Rectal smooth muscle tissue (tissue), 1 donor: ENCODE results near the gene MACROD2.
"Not testable (repeated sequence)": the region's sequence is repeated elsewhere in the genome, so short reads cannot be mapped to it uniquely, and the experiment has no call there.

Source experiments
- H3K27ac ChIP-seq: one replicate; pipeline ENCODE4 v1.7.0; 2013; ENCODE audit warnings: low read depth, low read length, inconsistent platforms
- H3K27me3 ChIP-seq: one replicate; pipeline ENCODE4 v1.7.0; 2013; ENCODE audit warnings: low read length; ENCODE audit not compliant: control insufficient read depth, insufficient read depth
- H3K36me3 ChIP-seq: one replicate; pipeline ENCODE4 v1.7.0; 2013; ENCODE audit warnings: low read length; ENCODE audit not compliant: control insufficient read depth, insufficient read depth
- H3K4me1 ChIP-seq: one replicate; pipeline ENCODE4 v1.7.0; 2013; ENCODE audit warnings: low read length; ENCODE audit not compliant: control insufficient read depth, insufficient read depth
- H3K4me3 ChIP-seq: one replicate; pipeline ENCODE4 v1.7.0; 2013; ENCODE audit warnings: low read length
- H3K9ac ChIP-seq: one replicate; pipeline ENCODE4 v1.7.0; 2013; ENCODE audit warnings: low read length

MACROD2 gene

DNA sequence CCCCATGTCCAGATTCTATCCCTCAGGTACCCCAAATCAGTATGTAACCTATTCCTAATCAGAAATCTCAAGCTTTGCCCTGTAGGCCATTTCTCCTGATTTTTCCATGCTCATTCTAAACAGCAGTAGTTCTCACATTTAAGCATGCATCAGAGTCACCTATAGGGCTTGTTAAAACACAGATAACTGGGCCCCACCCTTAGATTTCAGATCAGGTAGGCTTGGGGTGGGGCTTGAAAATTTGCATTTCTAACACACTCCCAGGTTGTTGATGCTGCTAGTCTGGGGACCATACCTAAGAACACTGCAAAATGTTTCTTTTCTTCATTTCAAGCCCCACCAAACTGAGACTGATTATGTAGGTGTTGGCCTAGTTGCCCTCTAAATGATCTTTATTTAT lies 963.3 kb downstream of the MACROD2 start:
- H3K27ac ChIP-seq: no peak overlapping the region
- H3K9ac ChIP-seq: no peak overlapping the region

DNA sequence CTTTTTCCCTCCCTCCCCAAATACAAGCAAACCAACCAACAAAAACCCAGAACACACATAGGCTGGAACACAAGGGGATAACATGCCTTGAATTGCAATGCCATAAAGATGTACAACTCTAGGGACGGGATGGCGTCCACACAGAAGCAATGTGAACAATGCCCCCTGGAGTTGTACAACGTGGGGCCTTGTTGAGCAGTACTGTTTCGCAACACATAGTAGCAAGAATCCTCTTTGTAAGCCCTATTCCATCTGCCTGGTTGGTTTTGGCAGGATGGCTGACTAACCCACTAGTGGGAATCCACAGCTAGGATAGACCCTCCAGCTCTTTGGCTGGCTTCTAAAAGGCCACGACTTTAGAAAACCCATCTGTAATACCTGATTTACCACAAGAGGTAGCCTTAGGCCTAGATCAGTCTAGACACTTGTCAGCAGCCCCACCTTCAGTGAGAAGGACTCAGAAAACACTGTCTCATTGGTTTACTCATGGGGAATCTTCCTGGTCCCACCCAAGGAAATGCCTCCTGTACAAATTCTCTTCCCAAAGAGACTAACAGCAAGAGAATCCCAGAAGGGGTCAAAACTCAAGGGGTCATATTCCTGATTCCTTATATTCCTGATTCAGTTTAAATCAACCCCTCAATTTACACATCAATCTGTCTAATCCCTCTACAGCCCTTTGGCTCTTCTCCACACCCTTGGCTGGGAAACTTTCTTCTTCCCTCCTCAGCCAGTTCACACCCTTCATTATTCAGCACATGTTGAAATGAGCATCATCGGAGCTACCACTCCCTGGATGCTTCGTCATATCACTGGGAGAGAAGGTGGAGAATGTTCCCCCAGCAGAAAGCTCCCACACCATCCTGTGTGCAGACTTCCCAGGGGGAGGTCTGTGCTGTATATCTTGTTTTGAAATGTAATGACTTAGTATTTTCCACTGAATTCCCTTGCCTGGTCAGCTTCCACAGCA lies 964.5 kb downstream of the MACROD2 start:
- H3K27ac ChIP-seq: no peak overlapping the region
- H3K36me3 ChIP-seq: no peaks in the 10 kb centered on the region
- no peak overlapping the region for H3K4me3 ChIP-seq

More for the DNA sequence above, 963.3 kb downstream of the MACROD2 start:
- Histone ChIP-seq H3K36me3 (no peaks in the 10 kb centered on the region), H3K4me3 (no peak overlapping the region), H3K4me1 (no peaks in the 10 kb centered on the region), H3K27me3 (no peaks in the 10 kb centered on the region)

DNA sequence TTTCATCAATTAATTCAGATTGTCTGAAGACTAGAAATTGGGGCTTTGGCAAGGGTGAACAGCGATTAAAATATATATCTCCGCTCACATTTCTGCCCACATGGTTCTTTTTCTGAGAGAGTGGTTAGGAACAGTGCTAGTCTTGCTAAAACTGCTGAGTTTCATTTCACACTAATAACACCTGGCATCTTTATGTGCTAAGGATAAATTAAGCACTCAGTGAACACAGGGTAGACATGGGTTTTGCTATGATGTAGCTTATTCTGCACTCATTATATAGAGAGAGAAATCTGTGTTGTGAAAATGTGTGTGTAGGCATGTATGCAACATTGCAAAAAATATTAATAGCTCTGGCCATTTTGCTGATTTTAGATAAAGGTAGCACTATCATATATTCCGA lies 965.5 kb downstream of the MACROD2 start:
- no peak overlapping the region for H3K9ac ChIP-seq
- H3K27me3 ChIP-seq: no peaks in the 10 kb centered on the region
- H3K36me3 ChIP-seq: no peaks in the 10 kb centered on the region
- no peak overlapping the region for H3K4me3 ChIP-seq
- no peaks in the 10 kb centered on the region for H3K4me1 ChIP-seq
- H3K27ac ChIP-seq: no peak overlapping the region

More for the DNA sequence above, 964.5 kb downstream of the MACROD2 start:
- no peaks in the 10 kb centered on the region for H3K4me1 ChIP-seq
- no peak overlapping the region for H3K9ac ChIP-seq
- H3K27me3 ChIP-seq: no peaks in the 10 kb centered on the region

DNA sequence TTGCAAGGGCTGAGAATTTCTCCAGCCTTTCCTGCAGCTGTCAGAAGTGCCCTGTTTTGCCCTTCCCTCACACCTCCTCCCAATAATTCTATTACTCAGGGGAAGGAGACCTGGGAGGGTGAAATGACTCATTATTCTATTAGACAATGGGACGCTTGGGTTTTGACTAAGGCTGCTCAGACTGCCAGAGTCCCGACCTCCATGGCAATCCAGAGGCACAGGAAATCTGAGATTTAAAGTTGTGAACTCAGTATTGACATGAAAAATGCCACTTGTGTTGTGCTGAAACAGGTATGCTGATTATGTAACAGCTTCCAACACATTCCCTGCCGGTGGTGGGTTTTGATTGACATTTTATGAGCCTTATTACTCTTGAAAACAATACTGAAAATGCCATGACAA lies 967.9 kb downstream of the MACROD2 start:
- no peak overlapping the region for H3K27ac ChIP-seq
- H3K4me3 ChIP-seq: no peak overlapping the region
- no peaks in the 10 kb centered on the region for H3K4me1 ChIP-seq
- H3K36me3 ChIP-seq: no peaks in the 10 kb centered on the region
- no peak overlapping the region for H3K9ac ChIP-seq
- H3K27me3 ChIP-seq: no peaks in the 10 kb centered on the region

DNA sequence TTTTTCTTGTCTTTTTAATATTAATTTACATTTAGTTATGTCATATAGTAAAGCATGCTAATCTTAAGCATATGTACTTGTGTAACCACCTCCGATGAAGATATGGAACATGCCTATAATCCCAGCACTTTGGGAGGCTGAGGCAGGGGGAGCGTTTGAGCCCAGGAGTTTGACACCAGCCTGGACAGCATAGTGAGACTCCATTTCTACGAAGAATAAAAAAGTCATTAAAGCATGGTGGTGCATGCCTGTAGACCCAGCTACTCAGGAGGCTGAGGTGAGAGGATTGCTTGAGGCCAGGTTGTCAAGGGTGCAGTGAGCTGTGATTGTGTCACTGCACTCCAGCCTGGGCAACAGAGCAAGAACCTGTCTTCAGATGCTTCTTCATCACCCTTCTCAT lies 970.9 kb downstream of the MACROD2 start:
- Histone ChIP-seq H3K27ac (no peak overlapping the region), H3K9ac (no peak overlapping the region), H3K36me3 (no peaks in the 10 kb centered on the region), H3K4me3 (no peak overlapping the region), H3K27me3 (no peaks in the 10 kb centered on the region), H3K4me1 (no peaks in the 10 kb centered on the region)

GRCh38 chr20:14966808-14967207 lies 971.5 kb downstream of the MACROD2 start:
- Histone ChIP-seq H3K9ac (no peak overlapping the region), H3K4me3 (no peak overlapping the region), H3K27ac (no peak overlapping the region), H3K4me1 (no peaks in the 10 kb centered on the region), H3K36me3 (no peaks in the 10 kb centered on the region), H3K27me3 (no peaks in the 10 kb centered on the region)

- H3K27ac ChIP-seq: no peak overlapping the region
- H3K4me3 ChIP-seq: no peak overlapping the region
- no peak overlapping the region for H3K9ac ChIP-seq
- no peaks in the 10 kb centered on the region for H3K27me3 ChIP-seq
- no peaks in the 10 kb centered on the region for H3K4me1 ChIP-seq
- H3K36me3 ChIP-seq: no peaks in the 10 kb centered on the region
Observed at GRCh38 chr20:14972256-14972655, 976.9 kb downstream of the MACROD2 start.

DNA sequence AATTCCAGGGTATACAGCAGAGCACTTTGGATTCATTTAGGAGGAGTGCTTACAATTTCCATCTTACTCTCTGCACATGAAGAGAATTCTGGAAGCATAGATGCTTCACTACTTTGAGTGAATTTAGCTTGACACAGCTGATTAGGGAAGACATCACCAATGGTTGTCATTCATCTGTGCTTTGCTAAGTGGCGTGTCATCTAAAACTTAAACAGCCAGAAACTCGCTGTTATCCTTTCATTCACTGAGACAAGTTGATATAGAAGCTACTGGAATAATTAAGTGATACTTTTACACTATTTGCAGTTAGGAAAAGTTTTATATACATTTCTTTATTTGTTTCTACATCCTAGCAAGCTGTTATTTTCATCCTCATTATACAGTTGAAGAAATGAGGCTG lies 977.4 kb downstream of the MACROD2 start:
- Histone ChIP-seq H3K4me1 (no peaks in the 10 kb centered on the region), H3K9ac (no peak overlapping the region), H3K36me3 (no peaks in the 10 kb centered on the region), H3K4me3 (no peak overlapping the region), H3K27me3 (no peaks in the 10 kb centered on the region), H3K27ac (no peak overlapping the region)

DNA sequence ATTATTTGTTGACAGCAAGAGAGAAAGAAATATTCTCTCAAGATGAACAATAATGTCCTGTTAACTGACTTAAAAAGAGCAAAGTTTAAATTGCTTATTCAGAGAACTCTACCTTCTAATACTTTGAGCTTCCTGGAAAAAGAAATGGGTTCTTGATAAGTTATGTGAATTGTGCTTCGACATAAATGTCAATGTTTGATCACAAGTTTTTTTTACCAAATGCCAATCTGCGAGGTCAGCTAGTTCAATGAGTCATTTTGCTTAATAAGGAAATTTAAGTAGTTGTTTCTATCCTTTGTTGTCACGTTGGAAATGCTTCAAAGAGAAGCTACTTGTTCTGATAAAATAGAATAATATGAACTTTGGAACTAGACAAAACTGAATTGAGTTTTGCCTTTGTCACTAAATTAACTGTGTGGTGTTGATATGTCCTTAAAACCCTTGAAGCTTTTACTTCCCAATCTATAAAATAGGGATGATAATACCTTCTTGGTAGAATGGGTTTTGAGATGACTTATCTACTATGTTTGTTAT lies 984.2 kb downstream of the MACROD2 start:
- H3K36me3 ChIP-seq: no peaks in the 10 kb centered on the region
- no peak overlapping the region for H3K9ac ChIP-seq
- H3K27me3 ChIP-seq: no peaks in the 10 kb centered on the region
- H3K4me1 ChIP-seq: no peaks in the 10 kb centered on the region
- no peak overlapping the region for H3K27ac ChIP-seq
- H3K4me3 ChIP-seq: no peak overlapping the region

- not testable (repeated sequence) for H3K9ac ChIP-seq, H3K4me3 ChIP-seq, H3K4me1 ChIP-seq, H3K36me3 ChIP-seq, H3K27ac ChIP-seq, H3K27me3 ChIP-seq
Observed at GRCh38 chr20:14981486-14981885, 986.2 kb downstream of the MACROD2 start.

GRCh38 chr20:14982324-14982723 lies 987.0 kb downstream of the MACROD2 start:
- not testable (repeated sequence) for H3K27ac ChIP-seq, H3K27me3 ChIP-seq, H3K4me3 ChIP-seq, H3K4me1 ChIP-seq, H3K9ac ChIP-seq, H3K36me3 ChIP-seq

- Histone ChIP-seq H3K36me3 (no peaks in the 10 kb centered on the region), H3K9ac (no peak overlapping the region), H3K27ac (no peak overlapping the region), H3K27me3 (no peaks in the 10 kb centered on the region), H3K4me3 (no peak overlapping the region), H3K4me1 (no peaks in the 10 kb centered on the region)
Observed at GRCh38 chr20:14984305-14984704, 989.0 kb downstream of the MACROD2 start.
